Endothelial cell of umbilical vein (primary cell): ENCODE data around the gene GUCA2B. TPM values are rescaled to one million over a fixed set of nuclear protein-coding genes. Genes with fewer than 3 reads are reported as not detected.

Experiments
- BruUV-seq: library from RNA; stranded (reverse); fragments of 400-500 nt; replicated peaks from 2 replicates; lab custom pipeline; 2021; lab: Mats Ljungman, UMichigan
- CTCF ChIA-PET: fragments of 300-600, 350-600 bp; sonication (Branson Sonifier 250); formaldehyde crosslinking; loops from one replicate; lab custom pipeline; 2021; ENCODE audit warnings: antibody characterized with exemption, inconsistent platforms; lab: Charles Lee
- POLR2A ChIA-PET: fragments of 300-600, 350-600 bp; sonication (Branson Sonifier 250); formaldehyde crosslinking; loops from one replicate; lab custom pipeline; 2021; ENCODE audit warnings: antibody characterized with exemption, inconsistent platforms; lab: Charles Lee
- DNase-seq: peaks from one replicate; pipeline ENCODE4 v3.0.0-alpha.2; 2011; ENCODE audit warnings: low read depth, low spot score
- FAIRE-seq: peaks from 2 replicates; lab custom pipeline; 2011; peaks lifted over from hg19 to GRCh38; lab: Jason Lieb, UNC
- H2AFZ ChIP-seq: 2 replicates; pipeline ENCODE4 v1.6.0; 2012; ENCODE audit warnings: low read depth, low read length, control low read depth, inconsistent platforms
- H3K27ac ChIP-seq: 2 replicates; pipeline ENCODE4 v1.5.1; 2011; ENCODE audit warnings: low read depth, mild to moderate bottlenecking, control low read depth, low read length, moderate library complexity; ENCODE audit not compliant: insufficient read depth
- H3K27me3 ChIP-seq, 2 experiments: 2 replicates each; pipeline versions ENCODE4 v1.6.0 to v1.6.1; 2011; ENCODE audit warnings: low read length in 2 of 2, mixed read lengths in 1 of 2; ENCODE audit not compliant: control insufficient read depth in 2 of 2, insufficient read depth in 2 of 2
- H3K36me3 ChIP-seq, 2 experiments: 2 replicates in 1 of 2; 3 replicates in 1 of 2; pipeline ENCODE4 v1.5.1; 2011; ENCODE audit warnings: low read length in 2 of 2, mild to moderate bottlenecking in 1 of 2, moderate library complexity in 1 of 2; ENCODE audit not compliant: control insufficient read depth in 2 of 2, insufficient read depth in 2 of 2; ENCODE audit errors: extremely low read depth in 1 of 2
- H3K4me1 ChIP-seq: 3 replicates; pipeline ENCODE4 v1.5.1; 2011; ENCODE audit warnings: mild to moderate bottlenecking, low read length; ENCODE audit not compliant: control insufficient read depth, insufficient read depth; ENCODE audit errors: extremely low read depth
- H3K4me2 ChIP-seq: 2 replicates; pipeline ENCODE4 v1.6.1; 2011; ENCODE audit warnings: low read length, control low read depth, mixed read lengths; ENCODE audit not compliant: insufficient read depth
- H3K4me3 ChIP-seq, 3 experiments: fragments of 200-600 bp in 1 of 3; sonication (generic), shearing (Covaris generic) in 1 of 3; replicated peaks in 1 of 3; 2 replicates each; pipeline ENCODE4 v1.5.1; 2011 to 2016; ENCODE audit warnings: control low read depth in 3 of 3, low read length in 3 of 3, mild to moderate bottlenecking in 2 of 3, inconsistent platforms in 1 of 3, low read depth in 1 of 3, moderate library complexity in 1 of 3; ENCODE audit not compliant: insufficient read depth in 1 of 3
- H3K79me2 ChIP-seq: 2 replicates; pipeline ENCODE4 v1.6.0; 2012; ENCODE audit warnings: low read length, inconsistent platforms; ENCODE audit not compliant: control insufficient read depth, insufficient read depth
- H3K9ac ChIP-seq: replicated peaks from 2 replicates; pipeline ENCODE3; 2011; ENCODE audit warnings: low read length, control low read depth; ENCODE audit not compliant: insufficient read depth; ENCODE audit errors: extremely low read depth
- H3K9me1 ChIP-seq: replicated peaks from 3 replicates; pipeline ENCODE4 v1.6.0; 2011; ENCODE audit warnings: mild to moderate bottlenecking, low read length; ENCODE audit not compliant: control insufficient read depth, insufficient read depth; ENCODE audit errors: extremely low read depth
- H3K9me3 ChIP-seq: replicated peaks from 2 replicates; pipeline ENCODE4 v1.5.1; 2012; ENCODE audit warnings: low read length, inconsistent platforms; ENCODE audit not compliant: control insufficient read depth, insufficient read depth
- H4K20me1 ChIP-seq: replicated peaks from 2 replicates; pipeline ENCODE3; 2011; ENCODE audit warnings: mild to moderate bottlenecking, low read length; ENCODE audit not compliant: control insufficient read depth, insufficient read depth; ENCODE audit errors: extremely low read depth
- EZH2 ChIP-seq: IDR thresholded peaks from 2 replicates; pipeline ENCODE4 v1.6.1; 2012; ENCODE audit warnings: borderline replicate concordance, low read depth, mild to moderate bottlenecking, moderate library complexity, low read length, inconsistent platforms; ENCODE audit not compliant: severe bottlenecking
- FOS ChIP-seq: IDR thresholded peaks from 2 replicates; pipeline ENCODE4 v1.6.1; 2011; ENCODE audit warnings: mild to moderate bottlenecking, low read length, moderate library complexity, borderline replicate concordance; ENCODE audit not compliant: insufficient read depth
- GATA2 ChIP-seq: IDR thresholded peaks from 2 replicates; pipeline ENCODE4 v1.7.0; 2011; ENCODE audit warnings: low read depth, mild to moderate bottlenecking, moderate library complexity, mixed read lengths, low read length; ENCODE audit not compliant: insufficient read length, insufficient read depth
- JUN ChIP-seq: IDR thresholded peaks from 2 replicates; pipeline ENCODE4 v1.6.1; 2011; ENCODE audit warnings: borderline replicate concordance, low read depth; ENCODE audit not compliant: insufficient read length, insufficient read depth
- MYC ChIP-seq: IDR thresholded peaks from one replicate; pipeline ENCODE4 v1.6.1; 2011; ENCODE audit warnings: mild to moderate bottlenecking, low read depth, low read length
- POLR2A ChIP-seq: IDR thresholded peaks from 2 replicates; pipeline ENCODE4 v1.6.1; 2012; ENCODE audit warnings: low read depth, mild to moderate bottlenecking, control low read depth, low read length
- POLR2AphosphoS5 ChIP-seq: IDR thresholded peaks from 2 replicates; pipeline ENCODE4 v1.6.1; 2012; ENCODE audit warnings: low read depth, mild to moderate bottlenecking, control low read depth, low read length, moderate library complexity; ENCODE audit not compliant: insufficient read depth
- dilution Hi-C: fragments of 300-500 bp; cut with MboI; formaldehyde crosslinking; loops from one replicate; pipeline ENCODE4 v1.15.0; 2019; ENCODE audit warnings: low sequenced_read_pairs; ENCODE audit not compliant: extremely low pct_ligation_motif_present
- intact Hi-C: fragments of 100-400 bp; cut with micrococcal nuclease; formaldehyde crosslinking; loops from one replicate; pipeline ENCODE4 v1.10.0; 2022
- polyA plus RNA-seq, 4 experiments: library from polyadenylated mRNA; depleted of rRNA in 3 of 4; stranded (reverse) in 3 of 4; unstranded in 1 of 4; fragments of >200 nt; gene quantifications; 2 replicates each; pipeline versions ENCODE4 v1.2.1 to v1.2.3, GENCODE V29; 2011 to 2012; ENCODE audit warnings: missing spikeins in 1 of 4
- total RNA-seq: library from RNA; stranded (reverse); gene quantifications from 2 replicates; pipeline ENCODE4 v1.2.3, GENCODE V29; 2021
- TF ChIP-seq, protein P1 (sequence below), 2 donors: IDR thresholded peaks; 1 replicate in 1 of 2; 2 replicates in 1 of 2; pipeline ENCODE4 v1.5.1; 2011; ENCODE audit warnings: low read length in 2 of 2, mild to moderate bottlenecking in 2 of 2, moderate library complexity in 2 of 2, control low read depth in 1 of 2, inconsistent platforms in 1 of 2, low read depth in 1 of 2; ENCODE audit not compliant: insufficient read depth in 1 of 2; ENCODE audit errors: extremely low read depth in 1 of 2
- TF ChIP-seq, protein P2 (sequence below): IDR thresholded peaks from 2 replicates; pipeline ENCODE4 v1.6.1; 2011; ENCODE audit not compliant: insufficient read depth, insufficient read length

The GUCA2B gene
- total and polyA plus RNA-seq, 2 donors (not counting 3 experiments of a cell fraction or from before 2014, with no cell fraction given): not detected

GRCh38 chr1:42142894-42143675 lies 10.1 kb upstream of the GUCA2B start:
- CTCF ChIA-PET: interaction anchor here (0.9 to 1.8 kb wide), 2 partner anchors 10 to 30 kb away, joined by 3 to 7 read pairs; no protein-coding TSS in a partner anchor
- Histone ChIP-seq H3K27me3 (peaks cover 17 to 20% of the 10 kb centered on the region in 2 experiments), H3K79me2 (no peaks in the 10 kb centered on the region), H3K4me1 (no peaks in the 10 kb centered on the region), H3K4me2 (no peak overlapping the region), H3K27ac (no peak overlapping the region), H2AFZ (no peak overlapping the region), H3K9ac (no peak overlapping the region), H3K4me3 (no peak overlapping the region), H4K20me1 (no peaks in the 10 kb centered on the region), H3K9me1 (no peaks in the 10 kb centered on the region), H3K9me3 (no peaks in the 10 kb centered on the region), H3K36me3 (no peaks in the 10 kb centered on the region)
- FAIRE-seq: no peak
- dilution Hi-C loops (no loop called here), intact Hi-C loops (loop anchor here (10.0 kb wide), 1 partner anchor 328 kb away; no protein-coding TSS in a partner anchor)
- DNase-seq: no peak
- TF ChIP-seq, protein P1, sequence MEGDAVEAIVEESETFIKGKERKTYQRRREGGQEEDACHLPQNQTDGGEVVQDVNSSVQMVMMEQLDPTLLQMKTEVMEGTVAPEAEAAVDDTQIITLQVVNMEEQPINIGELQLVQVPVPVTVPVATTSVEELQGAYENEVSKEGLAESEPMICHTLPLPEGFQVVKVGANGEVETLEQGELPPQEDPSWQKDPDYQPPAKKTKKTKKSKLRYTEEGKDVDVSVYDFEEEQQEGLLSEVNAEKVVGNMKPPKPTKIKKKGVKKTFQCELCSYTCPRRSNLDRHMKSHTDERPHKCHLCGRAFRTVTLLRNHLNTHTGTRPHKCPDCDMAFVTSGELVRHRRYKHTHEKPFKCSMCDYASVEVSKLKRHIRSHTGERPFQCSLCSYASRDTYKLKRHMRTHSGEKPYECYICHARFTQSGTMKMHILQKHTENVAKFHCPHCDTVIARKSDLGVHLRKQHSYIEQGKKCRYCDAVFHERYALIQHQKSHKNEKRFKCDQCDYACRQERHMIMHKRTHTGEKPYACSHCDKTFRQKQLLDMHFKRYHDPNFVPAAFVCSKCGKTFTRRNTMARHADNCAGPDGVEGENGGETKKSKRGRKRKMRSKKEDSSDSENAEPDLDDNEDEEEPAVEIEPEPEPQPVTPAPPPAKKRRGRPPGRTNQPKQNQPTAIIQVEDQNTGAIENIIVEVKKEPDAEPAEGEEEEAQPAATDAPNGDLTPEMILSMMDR (IDR thresholded peaks at IDR 0.05; ENCODE audit: extremely low read depth in 1 of 2, insufficient read depth in 1 of 2, low read depth in 1 of 2, low read length in 2 of 2): no peak
- TF ChIP-seq GATA2 (no peak), JUN (no peak), EZH2 (no peak), POLR2AphosphoS5 (no peak), MYC (no peak), FOS (no peak), POLR2A (no peak)
- TF ChIP-seq, protein P2, sequence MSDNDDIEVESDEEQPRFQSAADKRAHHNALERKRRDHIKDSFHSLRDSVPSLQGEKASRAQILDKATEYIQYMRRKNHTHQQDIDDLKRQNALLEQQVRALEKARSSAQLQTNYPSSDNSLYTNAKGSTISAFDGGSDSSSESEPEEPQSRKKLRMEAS: no peak
- POLR2A ChIA-PET: no interaction called here
- BruUV-seq: no TSS peak
